ENCODE data around the gene FOXC1.

DNA sequence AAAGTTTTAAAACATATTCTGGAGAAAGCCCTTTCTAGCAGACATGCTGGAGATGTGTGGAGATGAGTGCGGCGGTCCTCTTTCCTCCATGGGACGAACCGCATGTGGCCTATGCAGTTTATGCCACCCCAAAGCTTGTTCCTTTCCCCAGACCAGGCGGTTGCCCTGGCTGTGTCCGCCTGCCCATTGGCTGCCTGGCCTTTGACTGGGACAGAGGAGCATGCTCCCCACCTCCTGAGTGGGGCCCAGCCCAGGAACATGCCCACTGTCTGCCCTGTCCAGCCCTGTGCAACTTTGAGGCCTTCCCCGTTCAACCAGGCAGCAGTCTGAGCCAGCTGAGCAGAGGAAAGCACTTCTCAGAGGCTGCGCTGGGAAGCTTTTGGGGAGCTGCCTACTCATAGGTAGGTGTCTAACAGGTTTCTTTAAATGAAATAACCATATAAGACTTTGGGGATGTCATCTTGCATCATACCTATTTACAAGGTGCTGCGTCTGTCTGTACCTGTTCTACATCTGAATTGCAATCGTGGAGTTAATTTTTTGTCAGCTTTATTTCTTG lies 20.6 kb downstream of the FOXC1 start:
- TF ChIP-seq, protein P1, sequence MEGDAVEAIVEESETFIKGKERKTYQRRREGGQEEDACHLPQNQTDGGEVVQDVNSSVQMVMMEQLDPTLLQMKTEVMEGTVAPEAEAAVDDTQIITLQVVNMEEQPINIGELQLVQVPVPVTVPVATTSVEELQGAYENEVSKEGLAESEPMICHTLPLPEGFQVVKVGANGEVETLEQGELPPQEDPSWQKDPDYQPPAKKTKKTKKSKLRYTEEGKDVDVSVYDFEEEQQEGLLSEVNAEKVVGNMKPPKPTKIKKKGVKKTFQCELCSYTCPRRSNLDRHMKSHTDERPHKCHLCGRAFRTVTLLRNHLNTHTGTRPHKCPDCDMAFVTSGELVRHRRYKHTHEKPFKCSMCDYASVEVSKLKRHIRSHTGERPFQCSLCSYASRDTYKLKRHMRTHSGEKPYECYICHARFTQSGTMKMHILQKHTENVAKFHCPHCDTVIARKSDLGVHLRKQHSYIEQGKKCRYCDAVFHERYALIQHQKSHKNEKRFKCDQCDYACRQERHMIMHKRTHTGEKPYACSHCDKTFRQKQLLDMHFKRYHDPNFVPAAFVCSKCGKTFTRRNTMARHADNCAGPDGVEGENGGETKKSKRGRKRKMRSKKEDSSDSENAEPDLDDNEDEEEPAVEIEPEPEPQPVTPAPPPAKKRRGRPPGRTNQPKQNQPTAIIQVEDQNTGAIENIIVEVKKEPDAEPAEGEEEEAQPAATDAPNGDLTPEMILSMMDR (IDR thresholded peaks at IDR 0.05), result no peak
- TF ChIP-seq POLR2AphosphoS5 (IDR thresholded peaks at IDR 0.05) (no peak), EP300 (IDR thresholded peaks at IDR 0.05; ENCODE audit: low read depth) (no peak), POLR2A (IDR thresholded peaks at IDR 0.05) (no peak)

Data from transverse colon (tissue), 4 donors.